Astrocyte (in vitro differentiated cells and primary cell): ENCODE results near the gene EMC8. TPM values are rescaled to one million over a fixed set of nuclear protein-coding genes. Genes with fewer than 3 reads are reported as not detected.
"Not testable (repeated sequence)": the region's sequence is repeated elsewhere in the genome, so short reads cannot be mapped to it uniquely, and the experiment has no call there.

Experiments used
- DNase-seq: peaks from one replicate; pipeline ENCODE4 v3.0.0-alpha.2; 2010; ENCODE audit warnings: low read depth
- FAIRE-seq: peaks from 2 replicates; lab custom pipeline; 2011; peaks lifted over from hg19 to GRCh38; lab: Jason Lieb, UNC
- H2AFZ ChIP-seq: 2 replicates; pipeline ENCODE4 v1.6.0; 2012; ENCODE audit warnings: low read depth, low read length, inconsistent platforms
- H3K27ac ChIP-seq: 2 replicates; pipeline ENCODE4 v1.5.1; 2011; ENCODE audit warnings: low read depth, low read length, inconsistent platforms
- H3K27me3 ChIP-seq: 2 replicates; pipeline ENCODE4 v1.6.0; 2011; ENCODE audit warnings: low read length, inconsistent platforms; ENCODE audit not compliant: insufficient read depth
- H3K36me3 ChIP-seq: 2 replicates; pipeline ENCODE4 v1.5.1; 2011; ENCODE audit warnings: low read length, inconsistent platforms; ENCODE audit not compliant: insufficient read depth
- H3K4me1 ChIP-seq: 2 replicates; pipeline ENCODE4 v1.5.1; 2011; ENCODE audit warnings: low read length, inconsistent platforms; ENCODE audit not compliant: insufficient read depth
- H3K4me2 ChIP-seq: 2 replicates; pipeline ENCODE4 v1.6.0; 2012; ENCODE audit warnings: low read length, inconsistent platforms
- H3K4me3 ChIP-seq: 2 replicates; pipeline ENCODE4 v1.5.1; 2011; ENCODE audit warnings: low read depth, mild to moderate bottlenecking, low read length, inconsistent platforms; ENCODE audit not compliant: insufficient read depth
- H3K79me2 ChIP-seq: 2 replicates; pipeline ENCODE4 v1.6.0; 2012; ENCODE audit warnings: mild to moderate bottlenecking, low read length, inconsistent platforms; ENCODE audit not compliant: insufficient read depth
- H3K9ac ChIP-seq: 2 replicates; pipeline ENCODE4 v1.6.0; 2012; ENCODE audit warnings: mild to moderate bottlenecking, low read length, inconsistent platforms
- H3K9me3 ChIP-seq: 2 replicates; pipeline ENCODE4 v1.5.1; 2012; ENCODE audit warnings: low read depth, mild to moderate bottlenecking, low read length, inconsistent platforms; ENCODE audit not compliant: insufficient read depth
- H4K20me1 ChIP-seq: 2 replicates; pipeline ENCODE4 v1.6.0; 2012; ENCODE audit warnings: low read length, inconsistent platforms; ENCODE audit not compliant: insufficient read depth
- H3K27ac Mint-ChIP-seq: one replicate; pipeline ENCODE4 v1.8.0; 2021; ENCODE audit warnings: mild to moderate bottlenecking, mixed read lengths; ENCODE audit not compliant: unreplicated experiment
- H3K27me3 Mint-ChIP-seq: one replicate; pipeline ENCODE4 v1.8.0; 2021; ENCODE audit warnings: low read depth, mixed read lengths; ENCODE audit not compliant: unreplicated experiment
- H3K36me3 Mint-ChIP-seq: one replicate; pipeline ENCODE4 v1.8.0; 2021; ENCODE audit warnings: low read depth, mixed read lengths; ENCODE audit not compliant: unreplicated experiment
- H3K4me1 Mint-ChIP-seq: one replicate; pipeline ENCODE4 v1.8.0; 2021; ENCODE audit warnings: low read depth, mixed read lengths; ENCODE audit not compliant: unreplicated experiment
- H3K4me3 Mint-ChIP-seq: one replicate; pipeline ENCODE4 v1.8.0; 2021; ENCODE audit warnings: mild to moderate bottlenecking, moderate library complexity, mixed read lengths; ENCODE audit not compliant: unreplicated experiment
- H3K9me3 Mint-ChIP-seq: one replicate; pipeline ENCODE4 v1.8.0; 2021; ENCODE audit warnings: mild to moderate bottlenecking, mixed read lengths; ENCODE audit not compliant: unreplicated experiment
- EZH2 ChIP-seq: IDR thresholded peaks from 2 replicates; pipeline ENCODE4 v1.6.1; 2012; ENCODE audit warnings: mild to moderate bottlenecking, low read length, inconsistent platforms; ENCODE audit not compliant: insufficient read depth
- total RNA-seq: library from RNA; stranded (reverse); gene quantifications from 2 replicates; pipeline ENCODE4 v1.2.1, GENCODE V29; 2021
- TF ChIP-seq, protein P1 (sequence below): IDR thresholded peaks from 2 replicates; pipeline ENCODE4 v1.5.1; 2011; ENCODE audit warnings: low read depth, mild to moderate bottlenecking, inconsistent platforms, low read length, moderate library complexity; ENCODE audit not compliant: insufficient read depth

The EMC8 gene
- total RNA-seq, 1 donor from 2014 or later, result 42.7 TPM

DNA sequence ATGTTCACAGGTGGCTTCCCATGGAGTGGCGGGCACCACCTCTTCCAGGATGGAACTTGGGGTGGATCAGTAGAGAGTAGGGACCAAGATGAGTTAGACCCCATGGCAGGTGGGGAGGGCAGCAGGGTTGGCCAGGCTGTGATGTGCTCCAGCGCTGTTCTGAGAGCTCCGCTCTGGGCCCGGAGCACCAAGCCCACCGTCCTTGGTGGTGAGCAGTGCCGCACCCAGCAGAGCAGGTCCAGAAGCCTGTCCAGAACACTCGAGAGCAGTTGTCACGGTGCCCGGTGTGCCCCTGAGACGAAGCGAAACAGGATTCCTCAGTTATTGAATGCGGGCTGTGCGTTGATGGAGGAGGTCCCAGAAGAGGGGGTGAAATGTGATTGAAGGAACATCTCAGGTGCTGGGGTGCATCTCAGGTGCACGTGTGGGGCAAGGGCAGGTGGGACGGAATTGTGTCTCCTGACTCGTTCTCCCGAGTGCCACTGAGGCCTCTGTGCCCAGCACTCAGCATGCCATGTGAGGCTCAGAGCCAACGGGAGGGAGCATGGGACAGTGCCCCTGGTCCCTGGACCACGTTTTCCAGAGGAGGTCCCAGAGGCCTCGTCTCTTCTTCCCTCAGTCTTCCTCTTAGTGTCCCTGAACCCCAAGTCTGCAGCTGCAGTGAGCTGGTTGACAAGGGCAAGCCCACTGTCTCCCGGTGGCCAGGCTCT lies 39.7 kb upstream of the EMC8 start:
- no peaks in the 10 kb centered on the region for H4K20me1 ChIP-seq
- Mint-ChIP-seq H3K4me3 (no peak overlapping the region), H3K9me3 (peaks cover 20% of the 10 kb centered on the region), H3K36me3 (peaks cover 2% of the 10 kb centered on the region), H3K27me3 (peaks cover 71% of the 10 kb centered on the region), H3K27ac (no peak overlapping the region), H3K4me1 (no peaks in the 10 kb centered on the region)
- H3K9me3 ChIP-seq, result peaks cover 3% of the 10 kb centered on the region
- DNase-seq (no peak), FAIRE-seq (no peak)
- H3K36me3 ChIP-seq, result no peaks in the 10 kb centered on the region
- H3K4me2 ChIP-seq, result no peak overlapping the region
- no peak overlapping the region for H3K4me3 ChIP-seq
- no peak overlapping the region for H3K9ac ChIP-seq
- no peaks in the 10 kb centered on the region for H3K4me1 ChIP-seq
- no peak overlapping the region for H2AFZ ChIP-seq
- TF ChIP-seq, protein P1, sequence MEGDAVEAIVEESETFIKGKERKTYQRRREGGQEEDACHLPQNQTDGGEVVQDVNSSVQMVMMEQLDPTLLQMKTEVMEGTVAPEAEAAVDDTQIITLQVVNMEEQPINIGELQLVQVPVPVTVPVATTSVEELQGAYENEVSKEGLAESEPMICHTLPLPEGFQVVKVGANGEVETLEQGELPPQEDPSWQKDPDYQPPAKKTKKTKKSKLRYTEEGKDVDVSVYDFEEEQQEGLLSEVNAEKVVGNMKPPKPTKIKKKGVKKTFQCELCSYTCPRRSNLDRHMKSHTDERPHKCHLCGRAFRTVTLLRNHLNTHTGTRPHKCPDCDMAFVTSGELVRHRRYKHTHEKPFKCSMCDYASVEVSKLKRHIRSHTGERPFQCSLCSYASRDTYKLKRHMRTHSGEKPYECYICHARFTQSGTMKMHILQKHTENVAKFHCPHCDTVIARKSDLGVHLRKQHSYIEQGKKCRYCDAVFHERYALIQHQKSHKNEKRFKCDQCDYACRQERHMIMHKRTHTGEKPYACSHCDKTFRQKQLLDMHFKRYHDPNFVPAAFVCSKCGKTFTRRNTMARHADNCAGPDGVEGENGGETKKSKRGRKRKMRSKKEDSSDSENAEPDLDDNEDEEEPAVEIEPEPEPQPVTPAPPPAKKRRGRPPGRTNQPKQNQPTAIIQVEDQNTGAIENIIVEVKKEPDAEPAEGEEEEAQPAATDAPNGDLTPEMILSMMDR, result no peak
- TF ChIP-seq EZH2, result no peak
- H3K27me3 ChIP-seq, result peaks cover 4% of the 10 kb centered on the region
- no peak overlapping the region for H3K27ac ChIP-seq
- H3K79me2 ChIP-seq, result no peaks in the 10 kb centered on the region

DNA sequence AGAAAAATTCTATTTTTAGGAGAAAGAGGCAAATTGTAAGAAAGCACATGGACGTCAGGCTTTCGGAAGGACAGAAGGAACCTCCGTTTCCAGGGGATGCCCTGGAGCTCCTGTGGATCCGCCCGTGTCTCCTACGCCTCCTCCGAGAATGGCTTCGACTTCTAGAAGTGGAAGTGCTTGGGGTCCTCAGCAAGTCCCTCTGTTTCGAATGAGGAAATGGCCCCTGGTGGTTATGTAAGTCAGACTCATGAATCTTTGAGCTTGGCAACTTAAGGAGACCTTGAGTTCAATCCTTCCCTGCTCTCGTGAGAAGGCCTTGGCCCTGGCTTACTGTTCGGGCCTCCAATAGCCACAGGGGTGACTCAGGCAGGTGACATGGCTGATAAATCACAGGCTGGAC lies 39.0 kb upstream of the EMC8 start:
- no peak overlapping the region for H3K27ac ChIP-seq
- peaks cover 2% of the 10 kb centered on the region for H3K27me3 ChIP-seq
- Mint-ChIP-seq H3K9me3 (peaks cover 20% of the 10 kb centered on the region), H3K27ac (no peak overlapping the region), H3K27me3 (peaks cover 72% of the 10 kb centered on the region), H3K4me1 (no peaks in the 10 kb centered on the region), H3K4me3 (no peak overlapping the region), H3K36me3 (peaks cover 2% of the 10 kb centered on the region)
- no peaks in the 10 kb centered on the region for H3K4me1 ChIP-seq
- no peak overlapping the region for H3K4me3 ChIP-seq
- FAIRE-seq, result no peak
- TF ChIP-seq, protein P1, result no peak
- TF ChIP-seq EZH2, result no peak
- no peaks in the 10 kb centered on the region for H3K36me3 ChIP-seq
- no peaks in the 10 kb centered on the region for H4K20me1 ChIP-seq
- H3K79me2 ChIP-seq, result no peaks in the 10 kb centered on the region
- no peak overlapping the region for H3K4me2 ChIP-seq
- no peak for DNase-seq
- H2AFZ ChIP-seq, result no peak overlapping the region
- no peak overlapping the region for H3K9ac ChIP-seq
- peaks cover 3% of the 10 kb centered on the region for H3K9me3 ChIP-seq

DNA sequence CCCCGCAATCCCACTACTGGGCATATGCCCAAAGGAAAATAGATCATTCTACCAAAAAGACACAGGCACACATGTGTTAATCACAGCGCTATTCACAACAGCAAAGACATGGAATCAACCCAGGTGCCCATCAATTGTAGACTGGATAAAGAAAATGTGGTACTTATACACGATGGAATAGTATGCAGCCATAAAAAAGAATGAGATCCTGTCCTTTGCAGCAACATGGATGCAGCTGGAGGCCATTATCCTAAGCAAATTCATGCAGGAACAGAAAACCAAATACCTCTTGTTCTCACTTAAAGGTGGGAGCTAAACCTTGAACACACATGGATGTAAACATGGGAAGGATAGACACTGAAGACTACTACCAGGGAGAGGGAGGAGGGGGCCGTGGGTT lies 38.3 kb upstream of the EMC8 start:
- not testable (repeated sequence) for H3K27ac ChIP-seq, DNase-seq, H3K4me1 ChIP-seq, H3K4me3 Mint-ChIP-seq, H3K9ac ChIP-seq, H3K36me3 ChIP-seq, H3K36me3 Mint-ChIP-seq, H3K27me3 ChIP-seq, H3K4me1 Mint-ChIP-seq, H3K4me3 ChIP-seq, H3K79me2 ChIP-seq, H2AFZ ChIP-seq, H3K27ac Mint-ChIP-seq, H3K4me2 ChIP-seq, H3K9me3 ChIP-seq, FAIRE-seq, H4K20me1 ChIP-seq
- H3K9me3 Mint-ChIP-seq, result peaks cover 18% of the 10 kb centered on the region
- peaks cover 75% of the 10 kb centered on the region for H3K27me3 Mint-ChIP-seq
